K562 (cell line): Measurements from ENCODE around the gene SMARCC1. TPM values are rescaled to one million over a fixed set of nuclear protein-coding genes. Genes with fewer than 3 reads are reported as not detected.
A peak's percentile ranks its signal among the peaks of the same experiment; 100 is the strongest.

ENCODE experiments used
- ADNP ChIP-seq: fragments of 200-800 bp; sonication (Bioruptor generic); IDR thresholded peaks from 2 replicates; pipeline ENCODE4 v1.6.1; 2016; ENCODE audit warnings: missing genetic modification characterization, missing compliant biosample characterization
- EZH2 ChIP-seq: IDR thresholded peaks from 2 replicates; pipeline ENCODE4 v1.6.1; 2012; ENCODE audit warnings: low read depth, mild to moderate bottlenecking, inconsistent platforms, low read length, borderline replicate concordance
- HNRNPL ChIP-seq: fragments of 200-400 bp; formaldehyde crosslinking; IDR thresholded peaks from 2 replicates; pipeline ENCODE4 v1.6.1; 2017; ENCODE audit warnings: low read depth, mild to moderate bottlenecking, low read length
- SRF ChIP-seq, 2 experiments: fragments of 250-450, 450-650 bp in 1 of 2; sonication (Bioruptor Pico) in 1 of 2; sonication (generic) in 1 of 2; formaldehyde crosslinking; IDR thresholded peaks; 2 replicates each; pipeline versions ENCODE4 v1.5.0 to v1.5.1; 2020 to 2022; ENCODE audit warnings: mild to moderate bottlenecking in 1 of 2, missing genetic modification reagents in 1 of 2
- STAG1 ChIP-seq: sonication (generic); formaldehyde crosslinking; IDR thresholded peaks from 2 replicates; pipeline ENCODE4 v1.5.0; 2020; ENCODE audit warnings: missing genetic modification reagents, borderline replicate concordance
- ZNF584 ChIP-seq: fragments of 200-800 bp; sonication (Bioruptor generic); IDR thresholded peaks from 2 replicates; pipeline ENCODE4 v1.6.1; 2016; ENCODE audit warnings: low read depth, mild to moderate bottlenecking, missing genetic modification characterization, missing compliant biosample characterization
- polyA plus RNA-seq, 8 experiments: library from polyadenylated mRNA; depleted of rRNA in 4 of 8; stranded (reverse) in 5 of 8; unstranded in 3 of 8; fragments of >200 nt; fragmentation: Nextera tagmentation in 2 of 8; fragmentation: Illumina TruSeq in 1 of 8; extraction: Ambion mirVana in 2 of 8; extraction: Trizol in 1 of 8; gene quantifications; 2 replicates each; pipeline versions ENCODE4 v1.2.1 to v1.2.3, GENCODE V29; 2011 to 2014; ENCODE audit warnings: inconsistent platforms in 1 of 8, missing spikeins in 1 of 8
- total RNA-seq, 7 experiments: library from RNA; depleted of rRNA in 6 of 7; stranded (reverse); fragments of >200 nt in 6 of 7; fragmentation: Illumina TruSeq in 2 of 7; extraction: Trizol in 2 of 7; gene quantifications; 2 replicates each; pipeline versions ENCODE4 v1.2.1 to v1.2.3, GENCODE V29; 2011 to 2021; ENCODE audit warnings: low replicate concordance in 1 of 7
- TF ChIP-seq, protein P1 (sequence below): sonication (generic); formaldehyde crosslinking; IDR thresholded peaks from 2 replicates; pipeline ENCODE4 v1.8.0; 2023; ENCODE audit warnings: mild to moderate bottlenecking, missing genetic modification reagents
- TF ChIP-seq, protein P2 (sequence below): conservative IDR thresholded peaks from 2 replicates; pipeline ENCODE4 v1.6.1; 2011; ENCODE audit warnings: low read depth, mild to moderate bottlenecking, low read length; ENCODE audit not compliant: control insufficient read depth
- TF ChIP-seq, protein P3 (sequence below): fragments of 250-450 bp; sonication (Bioruptor Pico); IDR thresholded peaks from 2 replicates; pipeline ENCODE4 v1.4.0; 2020; ENCODE audit warnings: mild to moderate bottlenecking, moderate library complexity, borderline replicate concordance
- TF ChIP-seq, protein P4 (sequence below), 2 experiments: fragments of 450-650 bp in 1 of 2; IDR thresholded peaks; 2 replicates each; pipeline ENCODE4 v1.6.1; 2011 to 2017; ENCODE audit warnings: low read depth in 2 of 2, antibody characterized with exemption in 1 of 2, borderline replicate concordance in 1 of 2, low read length in 1 of 2, mild to moderate bottlenecking in 1 of 2, mixed read lengths in 1 of 2; ENCODE audit not compliant: control insufficient read depth in 1 of 2
- TF ChIP-seq, protein P5 (sequence below): fragments of 250-450 bp; sonication (Bioruptor Pico); IDR thresholded peaks from 2 replicates; pipeline ENCODE4 v1.8.0; 2021; ENCODE audit warnings: mild to moderate bottlenecking, moderate library complexity

Gene SMARCC1
- total and polyA plus RNA-seq, 9 of the 15 experiments (the other 6 are each of a cell fraction or from before 2014, with no cell fraction given): 20.7 to 199 (median 66.0) TPM

DNA sequence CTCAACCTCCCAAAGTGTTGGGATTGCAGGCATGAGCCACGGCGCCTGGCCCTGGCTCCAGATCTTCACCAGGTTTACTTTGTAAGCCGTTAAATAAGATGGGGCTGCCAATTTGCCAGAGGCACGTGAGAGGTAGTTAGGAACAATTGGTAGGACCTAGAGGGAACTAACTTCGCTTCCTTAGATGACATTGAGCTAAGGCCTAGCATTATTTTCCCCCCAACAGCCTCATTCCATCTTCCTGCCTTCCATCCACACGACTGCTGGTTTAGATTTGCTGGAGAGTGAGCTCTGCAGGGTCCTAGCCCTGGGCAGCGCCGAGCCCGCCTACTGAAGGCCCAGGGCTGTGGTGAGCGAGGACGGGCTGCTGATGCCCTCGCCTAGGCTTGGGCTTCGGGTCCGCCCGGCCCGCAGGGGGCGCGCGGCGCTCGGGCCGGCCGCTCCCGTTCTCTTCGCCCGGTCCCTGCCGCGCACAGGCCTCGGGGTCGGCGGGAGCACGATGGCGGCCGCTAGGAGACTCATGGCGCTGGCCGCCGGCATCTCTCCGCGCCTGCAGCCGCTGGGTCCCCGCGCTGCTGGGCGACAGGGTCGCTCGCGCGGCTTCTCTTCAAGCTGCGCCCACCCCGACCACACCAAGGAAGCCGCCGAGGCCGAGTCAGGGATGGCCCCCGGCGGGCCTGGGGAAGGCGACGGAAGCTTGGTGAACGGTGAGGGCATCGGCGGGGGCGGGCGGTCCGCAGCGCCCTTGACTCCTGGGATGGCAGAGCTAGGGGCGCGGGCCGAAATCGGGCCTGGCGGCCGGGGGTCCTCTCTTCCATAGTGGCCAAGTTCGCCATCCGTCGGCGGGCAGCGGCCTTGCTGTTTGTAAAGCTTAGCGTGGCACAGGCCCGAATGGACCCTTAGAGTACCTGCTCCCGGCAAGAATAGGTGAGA is 43.1 kb upstream of the SMARCC1 start (continued):
- TF ChIP-seq, protein P1, sequence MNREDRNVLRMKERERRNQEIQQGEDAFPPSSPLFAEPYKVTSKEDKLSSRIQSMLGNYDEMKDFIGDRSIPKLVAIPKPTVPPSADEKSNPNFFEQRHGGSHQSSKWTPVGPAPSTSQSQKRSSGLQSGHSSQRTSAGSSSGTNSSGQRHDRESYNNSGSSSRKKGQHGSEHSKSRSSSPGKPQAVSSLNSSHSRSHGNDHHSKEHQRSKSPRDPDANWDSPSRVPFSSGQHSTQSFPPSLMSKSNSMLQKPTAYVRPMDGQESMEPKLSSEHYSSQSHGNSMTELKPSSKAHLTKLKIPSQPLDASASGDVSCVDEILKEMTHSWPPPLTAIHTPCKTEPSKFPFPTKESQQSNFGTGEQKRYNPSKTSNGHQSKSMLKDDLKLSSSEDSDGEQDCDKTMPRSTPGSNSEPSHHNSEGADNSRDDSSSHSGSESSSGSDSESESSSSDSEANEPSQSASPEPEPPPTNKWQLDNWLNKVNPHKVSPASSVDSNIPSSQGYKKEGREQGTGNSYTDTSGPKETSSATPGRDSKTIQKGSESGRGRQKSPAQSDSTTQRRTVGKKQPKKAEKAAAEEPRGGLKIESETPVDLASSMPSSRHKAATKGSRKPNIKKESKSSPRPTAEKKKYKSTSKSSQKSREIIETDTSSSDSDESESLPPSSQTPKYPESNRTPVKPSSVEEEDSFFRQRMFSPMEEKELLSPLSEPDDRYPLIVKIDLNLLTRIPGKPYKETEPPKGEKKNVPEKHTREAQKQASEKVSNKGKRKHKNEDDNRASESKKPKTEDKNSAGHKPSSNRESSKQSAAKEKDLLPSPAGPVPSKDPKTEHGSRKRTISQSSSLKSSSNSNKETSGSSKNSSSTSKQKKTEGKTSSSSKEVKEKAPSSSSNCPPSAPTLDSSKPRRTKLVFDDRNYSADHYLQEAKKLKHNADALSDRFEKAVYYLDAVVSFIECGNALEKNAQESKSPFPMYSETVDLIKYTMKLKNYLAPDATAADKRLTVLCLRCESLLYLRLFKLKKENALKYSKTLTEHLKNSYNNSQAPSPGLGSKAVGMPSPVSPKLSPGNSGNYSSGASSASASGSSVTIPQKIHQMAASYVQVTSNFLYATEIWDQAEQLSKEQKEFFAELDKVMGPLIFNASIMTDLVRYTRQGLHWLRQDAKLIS (CRISPR knock-in tag): peak; percentile 92
- TF ChIP-seq, protein P2, sequence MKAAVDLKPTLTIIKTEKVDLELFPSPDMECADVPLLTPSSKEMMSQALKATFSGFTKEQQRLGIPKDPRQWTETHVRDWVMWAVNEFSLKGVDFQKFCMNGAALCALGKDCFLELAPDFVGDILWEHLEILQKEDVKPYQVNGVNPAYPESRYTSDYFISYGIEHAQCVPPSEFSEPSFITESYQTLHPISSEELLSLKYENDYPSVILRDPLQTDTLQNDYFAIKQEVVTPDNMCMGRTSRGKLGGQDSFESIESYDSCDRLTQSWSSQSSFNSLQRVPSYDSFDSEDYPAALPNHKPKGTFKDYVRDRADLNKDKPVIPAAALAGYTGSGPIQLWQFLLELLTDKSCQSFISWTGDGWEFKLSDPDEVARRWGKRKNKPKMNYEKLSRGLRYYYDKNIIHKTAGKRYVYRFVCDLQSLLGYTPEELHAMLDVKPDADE: peak; percentile 90
- TF ChIP-seq SRF (CRISPR knock-in tag; IDR thresholded peaks at IDR 0.05) (no peak), HNRNPL (peak; percentile 96), EZH2 (no peak), STAG1 (peak; percentile 89), ADNP (tag) (no peak), ZNF584 (CRISPR knock-in tag) (no peak)
- TF ChIP-seq, protein P3, sequence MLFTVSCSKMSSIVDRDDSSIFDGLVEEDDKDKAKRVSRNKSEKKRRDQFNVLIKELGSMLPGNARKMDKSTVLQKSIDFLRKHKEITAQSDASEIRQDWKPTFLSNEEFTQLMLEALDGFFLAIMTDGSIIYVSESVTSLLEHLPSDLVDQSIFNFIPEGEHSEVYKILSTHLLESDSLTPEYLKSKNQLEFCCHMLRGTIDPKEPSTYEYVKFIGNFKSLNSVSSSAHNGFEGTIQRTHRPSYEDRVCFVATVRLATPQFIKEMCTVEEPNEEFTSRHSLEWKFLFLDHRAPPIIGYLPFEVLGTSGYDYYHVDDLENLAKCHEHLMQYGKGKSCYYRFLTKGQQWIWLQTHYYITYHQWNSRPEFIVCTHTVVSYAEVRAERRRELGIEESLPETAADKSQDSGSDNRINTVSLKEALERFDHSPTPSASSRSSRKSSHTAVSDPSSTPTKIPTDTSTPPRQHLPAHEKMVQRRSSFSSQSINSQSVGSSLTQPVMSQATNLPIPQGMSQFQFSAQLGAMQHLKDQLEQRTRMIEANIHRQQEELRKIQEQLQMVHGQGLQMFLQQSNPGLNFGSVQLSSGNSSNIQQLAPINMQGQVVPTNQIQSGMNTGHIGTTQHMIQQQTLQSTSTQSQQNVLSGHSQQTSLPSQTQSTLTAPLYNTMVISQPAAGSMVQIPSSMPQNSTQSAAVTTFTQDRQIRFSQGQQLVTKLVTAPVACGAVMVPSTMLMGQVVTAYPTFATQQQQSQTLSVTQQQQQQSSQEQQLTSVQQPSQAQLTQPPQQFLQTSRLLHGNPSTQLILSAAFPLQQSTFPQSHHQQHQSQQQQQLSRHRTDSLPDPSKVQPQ (CRISPR knock-in tag): no peak
- TF ChIP-seq, protein P4, sequence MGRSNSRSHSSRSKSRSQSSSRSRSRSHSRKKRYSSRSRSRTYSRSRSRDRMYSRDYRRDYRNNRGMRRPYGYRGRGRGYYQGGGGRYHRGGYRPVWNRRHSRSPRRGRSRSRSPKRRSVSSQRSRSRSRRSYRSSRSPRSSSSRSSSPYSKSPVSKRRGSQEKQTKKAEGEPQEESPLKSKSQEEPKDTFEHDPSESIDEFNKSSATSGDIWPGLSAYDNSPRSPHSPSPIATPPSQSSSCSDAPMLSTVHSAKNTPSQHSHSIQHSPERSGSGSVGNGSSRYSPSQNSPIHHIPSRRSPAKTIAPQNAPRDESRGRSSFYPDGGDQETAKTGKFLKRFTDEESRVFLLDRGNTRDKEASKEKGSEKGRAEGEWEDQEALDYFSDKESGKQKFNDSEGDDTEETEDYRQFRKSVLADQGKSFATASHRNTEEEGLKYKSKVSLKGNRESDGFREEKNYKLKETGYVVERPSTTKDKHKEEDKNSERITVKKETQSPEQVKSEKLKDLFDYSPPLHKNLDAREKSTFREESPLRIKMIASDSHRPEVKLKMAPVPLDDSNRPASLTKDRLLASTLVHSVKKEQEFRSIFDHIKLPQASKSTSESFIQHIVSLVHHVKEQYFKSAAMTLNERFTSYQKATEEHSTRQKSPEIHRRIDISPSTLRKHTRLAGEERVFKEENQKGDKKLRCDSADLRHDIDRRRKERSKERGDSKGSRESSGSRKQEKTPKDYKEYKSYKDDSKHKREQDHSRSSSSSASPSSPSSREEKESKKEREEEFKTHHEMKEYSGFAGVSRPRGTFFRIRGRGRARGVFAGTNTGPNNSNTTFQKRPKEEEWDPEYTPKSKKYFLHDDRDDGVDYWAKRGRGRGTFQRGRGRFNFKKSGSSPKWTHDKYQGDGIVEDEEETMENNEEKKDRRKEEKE (IDR thresholded peaks at IDR 0.05; ENCODE audit: borderline replicate concordance in 1 of 2, control insufficient read depth in 1 of 2, low read depth in 2 of 2, low read length in 1 of 2): peak in 1 of 2 experiments; percentile 94; a peak in 2 of 4 replicates
- TF ChIP-seq, protein P5, sequence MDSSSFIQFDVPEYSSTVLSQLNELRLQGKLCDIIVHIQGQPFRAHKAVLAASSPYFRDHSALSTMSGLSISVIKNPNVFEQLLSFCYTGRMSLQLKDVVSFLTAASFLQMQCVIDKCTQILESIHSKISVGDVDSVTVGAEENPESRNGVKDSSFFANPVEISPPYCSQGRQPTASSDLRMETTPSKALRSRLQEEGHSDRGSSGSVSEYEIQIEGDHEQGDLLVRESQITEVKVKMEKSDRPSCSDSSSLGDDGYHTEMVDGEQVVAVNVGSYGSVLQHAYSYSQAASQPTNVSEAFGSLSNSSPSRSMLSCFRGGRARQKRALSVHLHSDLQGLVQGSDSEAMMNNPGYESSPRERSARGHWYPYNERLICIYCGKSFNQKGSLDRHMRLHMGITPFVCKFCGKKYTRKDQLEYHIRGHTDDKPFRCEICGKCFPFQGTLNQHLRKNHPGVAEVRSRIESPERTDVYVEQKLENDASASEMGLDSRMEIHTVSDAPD: no peak
